Raji (cell line): ENCODE data around the gene SMIM8.

ENCODE experiments used
- POLR2A ChIP-seq: IDR thresholded peaks from 2 replicates; pipeline ENCODE4 v1.6.1; 2011; ENCODE audit warnings: low read depth, low read length, control low read depth; ENCODE audit not compliant: insufficient read depth

SMIM8 gene

DNA sequence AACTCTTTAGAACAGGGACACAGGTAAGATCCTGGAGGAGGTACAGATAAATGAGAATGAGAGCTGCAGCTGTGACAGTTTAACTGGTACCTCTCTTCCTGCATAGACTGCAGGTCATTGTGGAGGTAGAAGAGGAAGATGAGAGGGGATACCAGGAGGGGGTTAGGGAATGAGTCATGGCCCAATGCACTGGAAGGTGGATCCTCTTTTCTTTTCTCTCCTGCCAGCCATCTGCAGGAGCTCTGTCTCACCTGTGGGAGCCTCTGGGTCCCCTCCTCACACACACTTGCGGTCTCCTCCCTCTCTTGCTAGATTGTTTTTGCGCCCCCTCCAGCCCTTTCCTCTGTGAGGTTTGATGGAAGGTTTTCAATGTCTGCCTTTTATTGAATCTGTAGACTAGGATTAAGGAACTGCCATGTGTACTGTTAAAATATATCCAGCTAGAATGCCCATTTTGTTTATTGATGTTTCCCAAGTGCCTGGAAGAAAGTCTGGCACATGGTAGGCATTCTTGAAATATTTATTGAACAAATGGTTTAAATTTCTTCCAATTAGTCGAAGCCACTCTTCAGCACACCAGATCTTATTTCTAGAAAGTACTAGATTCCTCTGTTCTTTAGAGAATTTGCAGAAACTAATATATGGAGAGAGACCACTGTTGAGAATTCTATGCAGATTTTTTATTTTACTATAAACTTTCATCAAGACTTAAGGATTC lies 35.2 kb downstream of the SMIM8 start:
- no peak for TF ChIP-seq POLR2A

DNA sequence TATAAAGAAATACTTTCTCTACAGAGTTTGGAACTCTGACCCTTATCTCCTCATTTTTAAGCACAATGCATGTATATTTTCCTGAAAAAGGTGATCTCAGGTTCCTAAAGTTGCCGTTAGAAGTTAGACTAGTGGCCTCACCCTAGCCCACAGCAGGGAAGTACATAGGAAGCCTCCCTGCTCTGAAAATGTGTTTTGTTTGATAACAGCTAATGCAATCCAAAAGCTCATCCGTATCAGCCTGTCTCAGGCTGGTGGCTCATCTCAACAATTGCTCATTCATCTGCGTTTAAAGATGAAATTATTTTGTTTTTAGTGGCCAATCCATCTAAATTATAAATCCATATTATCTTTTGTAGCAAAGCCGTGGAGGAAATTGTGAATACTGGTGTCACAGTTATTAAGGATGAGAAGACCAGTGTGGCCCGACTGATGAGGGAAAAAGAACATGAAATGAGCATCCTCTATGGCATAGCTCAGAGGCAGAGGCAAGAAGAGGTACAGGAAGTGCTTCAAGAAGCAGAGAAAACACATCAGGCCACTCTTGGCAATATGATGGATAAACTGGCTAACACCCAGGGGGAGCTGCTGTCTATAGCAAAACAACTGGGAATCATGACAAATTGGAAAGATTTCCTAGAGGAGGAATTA lies 42.3 kb downstream of the SMIM8 start:
- TF ChIP-seq POLR2A, result no peak

DNA sequence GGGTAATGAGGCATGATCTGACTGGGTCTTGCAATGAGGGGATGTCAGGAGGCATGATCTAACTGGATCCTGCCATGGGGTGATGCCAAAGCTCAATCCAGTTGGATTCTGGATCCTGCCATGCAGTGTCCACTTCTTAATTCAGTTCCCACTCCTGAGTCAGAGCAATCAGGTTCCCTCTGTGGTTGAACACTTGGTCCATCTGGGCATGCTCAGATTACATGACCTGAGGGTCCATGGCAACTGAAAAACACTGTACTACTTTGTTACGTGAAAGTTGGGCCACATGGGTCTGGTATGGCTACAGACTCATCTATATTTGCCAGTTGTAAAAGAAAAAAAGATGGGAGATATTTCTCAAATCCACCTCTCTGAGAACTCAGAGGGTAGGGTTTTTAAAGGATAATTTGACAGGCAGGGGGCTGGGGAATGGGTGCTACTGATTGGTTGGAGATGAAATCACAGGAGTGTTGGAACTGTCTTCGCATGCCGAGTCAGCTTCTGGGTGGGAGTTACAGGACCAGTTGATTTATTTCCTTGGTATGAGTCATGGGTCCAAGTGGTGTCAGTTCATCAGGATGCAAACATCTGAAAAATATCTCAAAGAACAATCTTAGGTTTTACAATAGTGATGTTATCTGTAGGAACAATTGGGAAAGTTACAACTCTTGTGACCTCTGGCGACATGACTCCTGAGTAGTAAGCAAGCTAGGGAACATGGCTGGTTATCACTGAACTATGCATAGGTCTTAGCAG lies 43.9 kb downstream of the SMIM8 start:
- no peak for TF ChIP-seq POLR2A

DNA sequence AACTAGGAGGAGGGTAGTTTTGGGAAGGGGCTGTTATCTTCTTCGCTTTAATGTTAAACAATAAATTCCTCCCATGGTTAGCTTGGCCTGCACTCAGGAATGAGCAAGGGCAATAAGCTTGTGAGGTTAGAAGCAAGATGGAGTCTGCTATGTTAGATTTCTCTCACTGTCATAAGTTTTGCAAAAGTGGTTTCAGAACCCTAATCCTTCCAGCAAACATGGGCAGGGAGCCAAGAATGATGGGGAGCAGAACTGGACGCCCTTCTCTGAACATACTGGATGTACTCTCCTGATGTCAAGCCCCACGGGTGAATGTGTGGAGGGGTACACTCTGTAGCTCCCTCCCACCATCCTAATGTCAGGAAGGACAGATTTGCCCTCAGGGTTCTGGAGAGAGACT lies 44.5 kb downstream of the SMIM8 start:
- TF ChIP-seq POLR2A, result no peak

DNA sequence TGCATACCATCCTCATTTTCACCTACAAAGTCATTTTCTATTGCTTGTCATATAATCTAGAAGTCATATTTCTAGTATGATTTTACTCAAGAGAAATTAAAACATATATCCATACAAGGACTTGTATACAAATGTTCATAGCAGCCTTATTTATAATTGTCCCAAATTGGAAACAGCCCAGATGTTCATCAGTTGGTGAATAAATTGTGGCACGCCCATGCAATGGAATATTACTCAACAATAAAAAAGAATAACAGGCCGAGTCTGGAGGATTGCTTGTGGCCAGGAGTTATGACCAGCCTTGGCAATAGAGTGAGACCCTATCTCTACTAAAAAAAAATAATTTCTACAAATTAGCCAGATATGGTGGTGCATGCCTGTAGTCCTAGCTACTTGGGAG lies 51.0 kb downstream of the SMIM8 start:
- no peak for TF ChIP-seq POLR2A

DNA sequence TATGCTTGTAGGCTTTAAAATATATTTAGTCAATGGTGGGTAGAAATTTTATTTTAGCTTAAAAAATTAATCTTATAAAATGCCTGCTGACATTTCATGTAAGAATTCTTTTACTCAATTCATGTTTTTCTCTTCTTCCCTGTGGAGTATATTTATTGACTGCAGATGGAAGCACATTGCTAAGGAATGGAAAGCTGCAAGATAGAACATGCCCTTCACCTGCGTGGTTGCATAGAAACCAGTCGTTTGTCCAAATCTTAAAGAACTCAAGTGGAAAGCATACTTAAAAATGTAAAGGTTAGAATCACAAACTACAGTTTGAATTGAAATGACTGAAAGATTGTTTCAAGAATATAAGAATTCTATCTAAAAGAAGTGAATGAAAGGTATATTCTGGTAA lies 52.9 kb downstream of the SMIM8 start:
- TF ChIP-seq POLR2A, result no peak

DNA sequence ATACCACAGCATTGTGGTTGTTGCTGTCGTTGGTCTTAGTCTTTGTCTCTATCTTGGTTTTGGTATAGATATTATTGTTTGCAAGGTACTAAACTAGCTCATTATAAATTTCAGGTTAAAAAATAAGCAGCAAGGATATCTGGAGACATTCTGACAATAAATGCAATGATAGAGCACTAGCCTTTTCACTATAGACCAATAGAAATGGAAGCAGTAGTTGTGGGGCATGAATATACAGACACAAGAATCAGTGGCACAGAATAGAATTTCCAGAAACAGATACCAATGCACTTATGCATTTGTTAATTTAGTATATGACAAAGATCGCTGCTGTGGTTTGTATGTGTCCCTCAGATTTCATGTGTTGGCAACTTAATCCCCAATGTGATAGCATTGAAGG lies 54.3 kb downstream of the SMIM8 start:
- no peak for TF ChIP-seq POLR2A

DNA sequence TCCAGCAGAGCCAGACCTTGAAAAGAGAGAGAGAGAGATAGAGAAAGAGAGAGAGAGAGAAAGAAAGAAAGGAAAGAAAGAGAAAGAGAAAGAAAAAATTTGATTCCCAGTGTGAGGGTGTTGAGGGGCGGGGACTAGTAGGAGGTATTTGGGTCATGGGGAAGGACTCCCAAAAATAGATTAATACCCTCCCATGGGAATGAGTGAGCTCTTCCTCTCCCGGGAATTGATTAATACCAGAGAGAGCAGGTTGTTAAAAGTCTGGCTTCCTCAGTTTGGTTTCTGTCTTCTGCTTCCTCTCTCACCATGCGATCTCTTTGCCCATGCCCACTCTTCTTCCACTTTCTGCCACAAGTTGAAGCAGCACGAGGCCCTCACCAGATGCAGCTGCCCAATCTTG lies 56.6 kb downstream of the SMIM8 start:
- no peak for TF ChIP-seq POLR2A

DNA sequence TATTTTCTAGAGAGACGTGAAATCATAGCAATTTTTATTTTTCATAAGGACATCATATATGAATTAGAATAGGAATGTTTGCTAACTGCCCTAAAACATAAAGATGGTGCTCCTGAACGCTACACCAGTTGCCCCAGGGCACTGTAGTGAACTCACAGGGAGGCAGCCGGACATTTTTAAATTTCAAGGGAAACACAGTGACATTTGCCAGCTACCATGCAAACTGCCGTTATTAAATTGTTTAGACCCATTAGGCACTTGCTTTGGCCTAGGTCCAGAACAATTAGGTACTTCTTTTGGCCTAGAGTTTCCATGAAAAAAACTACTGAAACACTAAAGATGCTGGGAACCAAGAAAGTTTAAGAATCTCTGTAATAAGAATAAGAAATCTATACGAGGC lies 60.5 kb downstream of the SMIM8 start:
- no peak for TF ChIP-seq POLR2A

DNA sequence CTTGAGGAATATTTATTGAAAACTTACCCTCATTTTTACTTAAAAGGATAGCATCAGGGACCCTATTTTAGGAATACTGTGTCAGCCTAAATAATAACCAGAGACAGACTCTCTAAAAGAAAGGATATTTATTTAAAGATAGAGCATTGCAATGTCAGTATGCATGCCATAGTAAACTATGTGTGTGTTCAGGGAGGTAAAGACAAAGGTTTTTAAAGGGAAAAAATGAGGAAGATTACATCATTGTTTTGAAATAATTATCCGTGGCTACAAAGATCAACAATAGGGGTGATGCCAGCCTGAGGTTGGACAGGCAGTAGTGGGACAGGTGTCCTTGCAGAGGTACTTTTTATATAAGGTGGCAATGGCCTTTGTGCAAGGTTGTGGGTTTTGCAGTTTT lies 61.6 kb downstream of the SMIM8 start:
- no peak for TF ChIP-seq POLR2A

DNA sequence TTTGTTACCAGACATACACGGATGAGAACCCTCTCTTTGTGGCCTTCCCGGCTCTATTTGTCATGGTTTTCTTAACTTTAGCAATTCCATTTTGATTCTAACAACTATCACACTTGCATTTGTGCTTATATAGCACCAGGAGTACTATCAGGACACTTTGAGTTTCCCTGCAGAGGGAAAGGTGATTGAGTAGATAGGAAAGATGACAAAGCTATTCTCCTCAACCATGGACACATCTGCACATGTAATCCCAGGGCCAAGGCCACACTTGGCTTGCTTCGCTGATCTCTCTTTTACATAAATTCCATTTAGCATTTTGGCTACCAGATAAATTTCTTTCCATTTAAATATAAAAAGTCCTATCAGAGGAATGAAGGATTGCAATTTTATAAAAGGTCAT lies 62.1 kb downstream of the SMIM8 start:
- no peak for TF ChIP-seq POLR2A

DNA sequence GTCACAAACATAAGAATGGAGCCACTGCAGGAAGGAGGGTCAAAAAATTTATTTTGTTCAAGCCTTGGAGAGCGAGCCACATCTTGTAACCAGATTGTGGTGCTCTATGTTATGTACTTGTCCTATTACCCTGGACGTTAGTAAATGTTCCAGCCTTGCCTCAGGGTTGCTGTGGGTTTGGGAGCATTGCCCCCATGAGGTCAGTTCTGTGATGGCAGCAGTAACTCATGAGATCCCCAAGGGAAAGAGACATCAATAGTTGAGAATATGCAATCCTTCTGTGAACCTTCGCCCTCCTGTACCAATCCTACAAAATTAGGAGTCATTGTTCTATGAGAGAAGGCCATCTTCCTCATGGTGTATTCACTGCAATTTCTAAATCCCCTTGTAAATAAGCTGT lies 68.9 kb downstream of the SMIM8 start:
- TF ChIP-seq POLR2A, result no peak
